HG02610 (cell line): ENCODE results near the gene WDR27.

Source experiments
- ATAC-seq: cut with Tn5 transposase; IDR thresholded peaks from one replicate; pipeline ENCODE4 v1.9.1; 2021; ENCODE audit warnings: mild to moderate bottlenecking, moderate library complexity; ENCODE audit not compliant: unreplicated experiment

The WDR27 gene

DNA sequence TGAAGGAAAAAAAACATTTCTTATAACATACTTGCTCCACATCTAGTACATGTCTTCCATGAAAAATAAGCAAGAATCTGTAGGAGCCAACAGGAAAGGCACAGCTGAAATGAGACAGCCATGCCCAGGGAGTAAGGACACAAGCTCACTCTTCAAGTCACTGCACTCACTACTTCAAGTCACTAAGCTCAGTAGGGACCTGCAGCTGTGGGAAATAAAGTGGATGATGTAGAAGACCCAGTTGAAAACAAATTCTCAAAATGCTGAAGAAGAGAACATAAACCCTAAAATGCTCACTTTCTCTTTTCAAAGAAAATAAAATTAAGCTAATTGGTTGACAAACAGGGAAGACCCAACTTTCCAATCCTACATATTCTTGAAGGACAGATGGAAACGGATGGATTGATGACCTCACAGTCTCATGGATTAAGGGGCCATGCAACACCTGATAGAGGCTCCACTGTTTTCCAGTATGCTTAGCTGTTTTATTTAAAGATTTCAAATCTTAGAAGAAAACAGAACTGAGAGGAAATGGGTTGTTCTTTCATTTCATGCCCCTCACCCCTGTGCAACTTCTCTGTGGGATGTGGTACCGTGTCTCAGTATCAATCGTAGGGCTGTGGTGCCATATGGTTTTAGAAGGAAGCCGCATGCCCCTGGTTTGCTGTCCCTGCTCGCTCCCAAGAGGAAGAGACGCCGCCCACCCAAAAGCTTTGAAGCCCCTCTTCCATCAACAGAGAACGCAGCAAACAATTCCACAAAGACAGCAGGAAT lies 133.3 kb downstream of the WDR27 start:
- no peak for ATAC-seq

DNA sequence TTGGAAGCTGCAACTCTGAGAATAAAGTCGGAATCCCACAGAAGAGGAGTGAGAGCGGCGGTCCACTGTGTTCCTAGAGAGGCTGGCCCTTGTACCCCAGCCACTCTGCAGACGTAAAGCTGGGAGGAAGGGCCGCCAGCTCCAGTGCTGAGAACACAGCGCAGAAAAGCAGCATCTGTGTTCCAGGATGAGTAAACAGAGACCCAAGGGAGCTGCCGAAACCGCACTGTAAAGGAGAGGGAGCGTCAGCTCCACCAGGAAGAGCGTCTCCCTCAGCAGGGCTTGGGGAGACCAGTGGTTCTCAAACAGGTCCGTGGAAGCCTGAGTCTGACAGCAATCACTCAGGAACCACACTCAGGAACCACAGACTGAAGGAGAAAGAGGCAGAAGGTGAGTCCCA lies 134.0 kb downstream of the WDR27 start:
- ATAC-seq = no peak

DNA sequence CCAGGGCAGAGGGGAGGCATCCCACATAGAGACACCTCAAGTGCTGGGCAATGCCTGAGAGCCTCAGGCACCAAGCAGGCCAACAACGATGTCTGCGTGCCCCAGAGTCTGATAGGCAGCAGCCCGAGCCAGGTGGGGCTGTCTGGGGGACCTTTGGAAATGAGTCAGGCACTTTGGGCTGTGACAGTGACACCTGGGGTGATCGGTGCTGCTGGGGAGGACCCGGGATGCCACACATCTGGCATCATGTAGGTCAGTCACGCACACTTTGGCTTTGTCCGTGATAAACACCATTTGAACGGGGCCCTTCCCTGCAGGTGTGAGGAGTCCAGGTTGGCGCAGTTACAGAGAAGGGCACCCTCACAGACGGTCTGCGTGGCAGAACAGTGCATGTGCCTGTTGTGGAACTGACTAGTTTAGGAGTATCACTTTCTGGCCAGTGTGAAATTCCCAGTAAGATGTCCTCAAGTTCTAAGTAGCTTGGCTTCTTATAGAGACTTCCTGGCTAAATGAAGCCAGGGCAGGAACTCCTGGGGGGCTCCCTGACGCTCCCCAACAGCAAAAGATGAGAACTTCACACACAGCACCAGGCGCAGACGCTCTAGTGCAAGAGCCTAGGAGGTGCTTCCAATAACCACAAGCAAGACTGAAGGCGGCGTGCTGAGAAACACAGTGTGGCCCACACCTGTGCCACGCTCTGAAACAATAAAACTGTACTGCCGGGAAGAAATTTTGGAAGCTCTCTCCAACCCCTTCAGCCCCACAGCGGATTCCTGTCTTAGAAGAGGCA lies 134.7 kb downstream of the WDR27 start:
- ATAC-seq = no peak

DNA sequence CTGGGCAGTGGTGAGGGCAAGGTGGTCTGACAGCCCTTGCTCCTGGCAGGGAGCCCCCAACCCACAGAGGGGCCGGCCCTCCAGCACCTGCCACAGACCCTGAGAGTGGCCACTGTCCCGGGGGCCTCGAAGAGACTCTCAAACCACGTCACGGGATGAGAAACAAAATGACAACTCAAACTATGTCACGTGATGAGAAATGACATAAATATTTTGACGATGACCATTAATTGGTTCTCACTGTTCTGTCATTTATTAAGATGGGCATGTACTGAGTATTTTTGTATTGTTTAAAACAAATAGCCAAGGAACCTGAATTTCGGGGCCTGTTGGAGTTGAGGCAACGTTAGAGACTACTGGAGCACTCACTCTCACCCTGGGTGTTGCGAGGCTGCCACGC lies 135.5 kb downstream of the WDR27 start:
- no peak for ATAC-seq

DNA sequence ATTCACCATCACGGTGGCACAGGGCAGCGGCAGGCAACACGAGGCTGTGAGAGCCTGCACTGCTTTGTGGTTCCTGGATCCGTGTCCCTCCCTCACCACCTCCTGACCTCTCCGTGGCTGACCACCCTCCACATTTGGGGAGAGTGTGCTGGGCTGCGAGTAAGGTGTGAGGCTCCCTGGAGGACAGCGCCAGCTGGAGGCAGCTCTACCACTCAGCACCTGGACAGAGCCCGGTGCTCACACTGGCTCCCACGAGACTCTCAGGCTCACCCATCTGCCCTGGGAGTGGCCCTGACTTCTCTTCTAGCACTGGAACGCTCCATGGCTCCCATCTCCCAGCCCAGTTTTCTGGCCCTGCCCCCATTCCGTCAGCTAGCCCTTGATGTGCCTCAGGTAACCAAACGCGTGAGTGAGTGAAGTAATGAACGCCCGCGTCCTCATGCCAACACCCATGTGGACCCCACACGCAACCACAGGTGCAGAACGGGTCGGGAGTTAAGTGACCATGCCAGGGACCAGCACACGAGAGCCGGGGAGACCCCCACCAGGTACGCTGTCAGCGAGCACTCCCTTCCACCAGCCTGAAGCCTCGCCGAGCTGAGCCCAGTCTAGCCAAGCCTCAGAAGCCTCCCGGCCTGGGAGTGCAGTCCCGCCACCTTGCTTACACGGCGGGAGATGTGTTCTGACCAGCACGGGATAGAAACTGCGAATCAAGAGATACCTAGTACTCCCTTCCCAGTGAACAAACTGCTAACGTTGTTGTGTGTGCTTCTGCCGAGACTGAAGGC lies 137.2 kb downstream of the WDR27 start:
- ATAC-seq = no peak

DNA sequence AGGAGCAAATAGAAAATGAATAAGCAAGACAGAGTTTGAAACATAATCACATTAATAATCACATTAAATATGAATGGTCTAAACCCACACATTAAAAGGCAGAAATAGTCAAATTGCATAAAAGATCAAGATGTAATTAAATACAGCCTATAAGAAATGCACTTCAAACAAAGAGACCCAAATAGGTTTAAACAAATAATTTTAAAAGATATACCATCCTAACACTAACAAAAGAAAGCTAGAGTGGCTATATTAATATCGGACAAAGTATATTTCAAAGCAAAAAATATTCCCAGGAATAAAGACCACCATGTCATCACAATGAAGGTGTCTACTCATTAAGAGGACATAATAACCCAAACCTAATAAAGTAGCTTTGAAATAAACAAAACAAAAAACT lies 140.2 kb downstream of the WDR27 start:
- no peak for ATAC-seq

DNA sequence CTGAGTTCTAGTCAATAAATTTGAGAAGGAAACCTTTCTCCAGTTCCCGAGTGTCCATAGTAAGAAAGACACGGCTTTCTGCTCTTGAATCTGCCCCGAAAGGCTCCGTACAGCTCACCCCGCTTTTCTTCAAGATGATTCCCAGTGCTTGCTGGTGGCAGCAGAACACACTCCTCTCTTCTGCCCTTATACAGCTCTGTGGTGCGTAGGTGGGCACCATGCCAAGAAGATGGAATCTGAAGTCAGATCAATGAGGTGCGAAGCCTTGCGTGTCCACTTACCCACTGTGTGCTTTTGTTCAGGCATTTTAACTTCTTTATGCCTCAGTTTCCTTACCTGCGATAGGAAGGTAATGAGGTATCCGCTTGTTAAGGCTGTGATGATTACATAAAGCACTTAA lies 142.2 kb downstream of the WDR27 start:
- ATAC-seq = no peak

DNA sequence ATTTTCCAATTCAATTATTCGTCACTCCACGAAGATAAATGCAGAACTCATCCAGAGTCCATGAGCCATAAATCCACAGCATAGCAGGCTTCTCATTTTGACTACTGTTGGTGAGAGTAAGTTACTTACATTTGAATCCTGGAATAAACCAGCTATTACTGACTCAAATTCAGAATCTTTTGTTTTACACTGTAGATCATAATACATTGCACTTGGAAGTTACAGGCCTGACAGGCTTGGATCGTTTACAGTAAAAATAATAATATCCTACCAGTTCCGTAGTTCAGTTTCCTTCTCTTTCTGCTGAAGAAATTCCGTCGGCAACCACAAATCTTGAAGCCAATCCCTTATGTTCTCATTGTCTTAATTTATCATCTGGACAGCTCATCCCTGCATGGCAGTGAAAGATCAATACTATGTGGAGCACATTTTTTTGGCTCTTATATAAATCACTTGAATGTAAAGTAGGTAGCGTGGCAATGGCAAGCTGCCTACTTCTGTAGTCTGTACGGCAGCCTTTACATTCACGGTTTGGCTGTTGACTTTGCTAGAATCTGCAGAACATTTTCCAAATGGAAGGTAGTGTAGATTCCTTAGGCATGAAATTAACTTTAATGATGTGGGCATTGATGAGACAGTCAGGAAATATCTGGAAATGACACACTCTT lies 142.9 kb downstream of the WDR27 start:
- no peak for ATAC-seq

DNA sequence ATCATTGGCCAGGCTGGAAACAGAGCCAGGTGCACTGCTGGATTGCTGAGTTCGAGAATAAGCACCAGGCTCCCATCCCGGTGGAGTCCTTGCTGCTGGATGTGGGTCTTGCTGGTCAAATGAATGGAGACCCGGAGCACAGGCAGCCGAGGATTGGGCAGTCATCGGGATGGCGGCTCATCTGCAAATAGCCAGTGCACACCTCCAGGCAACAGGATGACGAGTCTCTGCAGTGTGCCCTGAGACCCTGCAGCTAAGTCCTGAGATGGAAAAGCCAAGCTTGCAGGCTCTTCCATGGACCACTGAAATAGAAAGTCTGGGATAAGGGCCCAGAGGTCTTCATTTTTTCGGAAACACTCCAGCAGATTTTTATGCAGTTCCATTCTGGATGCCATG lies 143.5 kb downstream of the WDR27 start:
- no peak for ATAC-seq

DNA sequence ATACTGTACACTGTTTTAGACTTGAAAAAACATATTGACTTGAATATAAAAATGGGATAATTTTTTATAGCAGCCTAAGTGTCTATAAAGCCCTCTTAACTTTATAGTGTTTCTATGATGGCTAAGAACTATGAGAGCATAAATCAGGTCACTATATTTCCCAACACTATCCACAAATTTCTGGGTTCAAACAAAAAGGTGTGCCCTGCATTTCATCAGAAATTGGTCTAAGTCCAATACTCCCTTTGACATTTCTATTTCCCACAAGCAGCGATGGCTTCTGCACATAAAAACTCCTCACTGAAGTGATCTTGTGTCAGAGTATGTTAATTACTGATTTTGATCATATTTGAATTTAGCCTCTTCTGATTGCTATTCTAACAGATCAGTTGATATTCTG lies 143.9 kb downstream of the WDR27 start:
- ATAC-seq = no peak

DNA sequence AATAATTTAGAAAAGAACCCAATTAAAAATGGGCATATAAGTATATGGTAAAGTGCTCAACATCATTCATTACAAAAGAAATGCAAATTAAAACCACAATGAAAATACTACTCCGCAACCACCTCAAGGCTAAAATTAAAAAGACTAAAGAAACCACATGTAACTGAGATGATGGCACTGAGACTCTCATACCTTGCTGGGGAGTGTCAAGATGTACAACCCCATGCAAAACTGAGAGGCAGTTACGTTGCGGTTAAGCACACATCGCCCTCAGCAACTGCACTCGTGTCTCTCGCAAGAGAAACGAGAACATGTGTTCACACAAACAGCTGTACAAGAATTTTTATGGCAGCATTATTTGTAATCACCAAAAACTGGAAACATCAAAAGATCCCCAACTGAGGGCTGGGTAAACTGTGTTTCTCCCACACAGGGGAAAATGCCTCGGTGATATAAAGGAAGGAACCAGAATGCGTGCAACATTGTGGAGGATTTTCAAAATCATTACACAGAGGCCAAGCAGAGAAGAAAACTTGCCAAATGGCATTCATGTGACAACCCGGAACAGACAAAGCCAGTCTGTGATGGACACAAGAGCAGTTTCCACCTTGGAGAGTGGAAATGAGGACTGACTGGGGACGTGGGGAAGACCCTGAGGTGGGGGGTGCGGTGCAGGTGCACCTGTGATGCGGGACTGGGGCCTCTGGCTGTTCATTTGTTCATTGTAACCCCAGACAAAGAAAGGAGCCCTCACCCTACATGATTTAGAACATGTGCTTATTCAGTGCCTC lies 144.9 kb downstream of the WDR27 start:
- peak; percentile 95 for ATAC-seq

DNA sequence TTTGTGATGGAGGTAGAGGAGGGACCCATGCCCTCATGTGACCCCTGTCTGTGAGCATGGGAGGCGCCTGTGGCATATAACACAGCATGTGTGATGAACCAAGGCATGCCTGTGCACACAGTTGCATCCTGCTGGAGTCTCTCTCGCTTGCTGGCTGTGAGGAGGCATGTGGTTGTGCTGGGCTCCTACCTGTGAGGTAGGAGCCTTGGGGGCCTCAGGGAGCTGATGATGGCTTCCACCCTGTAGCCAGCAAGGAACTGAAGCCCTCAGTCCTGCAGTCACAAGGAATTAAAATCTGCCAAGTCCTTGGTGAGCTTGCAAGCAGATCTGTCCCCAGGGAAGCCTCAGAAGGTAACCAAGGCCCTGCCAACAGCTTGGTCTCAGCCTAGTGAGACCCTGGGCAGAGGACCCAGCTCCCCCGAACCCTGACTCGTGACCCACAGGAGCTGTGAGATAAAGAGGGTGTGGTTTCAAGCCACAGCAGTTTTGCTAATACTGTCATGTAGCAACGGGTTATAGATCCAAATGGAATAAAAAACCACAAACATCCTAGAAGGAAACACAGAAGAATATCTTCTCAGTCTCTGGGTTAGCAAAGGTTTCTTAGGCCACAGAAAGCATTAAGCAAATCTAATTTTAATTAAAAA lies 145.7 kb downstream of the WDR27 start:
- ATAC-seq = no peak

DNA sequence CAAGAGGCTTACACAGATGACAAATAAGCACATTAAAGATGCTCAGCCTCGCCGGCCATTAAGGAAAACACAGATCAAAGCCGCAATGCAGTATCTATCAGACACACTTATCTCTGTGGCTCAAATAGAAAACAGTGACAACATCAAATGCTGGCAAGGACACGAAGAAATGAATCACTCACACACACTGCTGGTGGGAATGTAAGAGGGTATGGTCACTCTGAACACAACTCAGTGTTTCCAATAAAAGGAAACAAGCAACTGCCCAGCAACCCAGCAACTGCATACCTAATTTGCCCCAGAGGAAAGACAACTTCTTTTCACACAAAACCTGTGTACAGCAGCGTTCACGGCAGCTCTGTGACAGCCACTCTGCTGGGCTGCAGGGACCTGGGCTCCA lies 155.8 kb downstream of the WDR27 start:
- no peak for ATAC-seq

DNA sequence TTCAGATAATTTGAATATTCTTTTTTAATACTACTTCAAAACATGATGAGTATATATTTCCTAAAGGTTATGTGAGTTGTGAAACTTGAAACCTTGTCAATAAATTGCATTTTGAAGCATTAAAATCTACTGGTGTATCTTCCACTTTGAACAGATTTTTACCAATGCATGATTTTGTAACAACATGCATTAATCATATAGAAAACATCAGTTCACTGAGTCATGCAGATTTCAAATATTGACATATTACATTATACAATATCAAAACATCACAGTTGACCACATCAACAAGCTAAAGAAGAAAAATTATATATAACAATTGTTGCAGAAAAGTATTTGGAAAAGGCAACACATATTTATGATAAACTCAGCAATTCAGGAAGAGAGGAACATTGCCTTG lies 158.1 kb downstream of the WDR27 start:
- ATAC-seq = no peak

DNA sequence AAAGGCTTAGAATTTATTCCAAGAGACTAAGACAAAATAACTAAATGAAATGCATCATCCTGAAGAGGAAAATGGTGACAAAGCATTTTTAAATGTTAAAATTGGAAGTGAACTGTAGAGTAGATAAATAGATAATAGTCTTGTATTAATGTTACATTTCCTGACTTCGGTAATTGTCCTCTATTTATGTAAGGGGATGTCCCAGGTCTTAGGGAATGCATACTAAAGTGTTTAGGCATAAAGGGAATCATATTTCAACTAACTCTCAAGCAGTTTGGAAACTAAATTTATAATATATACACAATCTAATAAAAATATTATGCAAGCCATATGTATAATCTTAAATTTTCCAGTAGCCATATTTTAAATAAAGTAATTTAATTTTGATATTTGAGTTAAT lies 159.3 kb downstream of the WDR27 start:
- ATAC-seq = no peak

DNA sequence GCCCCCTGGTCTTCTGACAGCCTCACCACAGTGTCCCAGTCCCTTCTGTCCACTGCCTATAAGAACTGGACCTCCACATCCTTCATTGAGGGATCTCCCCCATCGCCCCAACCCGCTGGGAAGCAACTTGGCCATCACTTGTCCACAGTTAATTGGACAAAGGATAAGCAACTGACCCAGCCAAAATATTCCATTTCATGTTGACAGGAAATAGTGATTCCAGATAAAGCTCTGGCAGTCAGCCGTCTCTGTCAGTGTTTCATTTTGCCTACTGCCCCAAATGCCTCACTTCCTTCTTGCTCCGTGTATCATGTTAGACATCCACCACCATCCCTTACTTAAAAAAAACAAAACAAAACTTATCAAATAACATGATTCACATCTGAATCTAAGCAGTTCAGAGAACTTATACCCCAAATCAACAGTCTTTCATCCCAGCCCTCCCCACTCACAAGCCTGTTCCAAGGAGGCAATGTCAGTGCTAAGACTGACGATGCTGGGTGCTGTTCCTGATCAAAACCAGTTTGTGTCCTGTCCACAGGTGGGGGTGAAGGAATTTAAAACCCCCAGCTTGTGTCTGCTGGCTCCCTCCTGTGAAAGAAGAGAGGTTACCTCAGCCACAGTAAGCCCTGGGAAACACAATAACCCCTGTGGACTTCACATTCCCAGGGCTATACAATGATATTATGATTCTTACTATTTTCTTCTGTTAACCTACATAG lies 162.5 kb downstream of the WDR27 start:
- ATAC-seq = no peak

DNA sequence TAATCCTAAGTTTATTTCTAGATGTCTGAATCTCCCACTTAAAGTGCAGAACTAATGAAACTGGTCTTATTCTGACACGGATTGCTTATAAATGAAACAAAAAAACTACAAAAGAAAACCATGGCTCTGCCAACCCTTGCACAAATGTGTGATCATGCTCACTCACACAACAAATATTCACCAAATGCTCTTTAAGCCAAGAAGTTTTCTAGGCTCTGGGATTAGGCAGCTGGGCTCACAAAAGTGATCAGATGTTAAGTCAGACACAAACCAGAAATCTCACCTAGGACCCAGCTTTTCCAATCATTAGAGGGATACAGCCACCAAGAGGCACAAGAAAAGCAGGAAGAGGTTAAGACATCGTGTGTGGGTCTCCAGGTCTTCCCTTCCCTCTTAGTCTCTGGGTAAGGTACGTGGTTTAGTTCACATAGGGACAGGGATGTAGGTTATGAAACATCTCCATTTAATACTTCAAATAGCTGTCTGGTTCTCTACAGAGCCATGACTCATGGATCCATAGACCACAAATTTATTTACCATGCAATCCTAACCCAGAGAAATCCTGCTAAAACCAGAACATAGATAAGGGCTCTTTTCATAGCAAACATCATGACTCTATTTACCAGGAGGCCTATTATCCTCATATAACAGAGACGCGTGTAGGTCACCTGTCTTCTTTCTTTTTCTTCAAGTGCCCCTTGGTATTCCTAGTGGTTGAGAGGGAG lies 165.2 kb downstream of the WDR27 start:
- no peak for ATAC-seq

DNA sequence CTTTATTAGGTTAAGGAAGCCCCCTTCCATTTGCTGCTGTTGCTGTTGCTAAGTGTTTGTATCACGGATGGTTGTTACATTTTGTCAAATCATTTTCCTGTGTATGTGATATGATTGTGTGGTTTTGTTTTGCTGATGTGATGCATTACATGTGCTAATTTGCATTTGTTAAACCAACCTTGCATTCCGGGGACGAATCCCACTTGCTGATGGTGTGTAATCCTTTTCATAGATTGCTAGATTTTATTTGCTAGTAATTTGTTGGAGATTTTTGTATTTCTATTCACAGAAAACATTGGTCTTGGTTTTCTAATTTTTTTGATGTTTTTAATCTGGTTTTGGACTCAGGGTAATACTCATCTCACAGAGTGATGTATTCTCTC lies 167.8 kb downstream of the WDR27 start:
- ATAC-seq = no peak
